ENCODE measurements around the gene WWOX. TPM values are rescaled to one million over a fixed set of nuclear protein-coding genes. Genes with fewer than 3 reads are reported as not detected.

The WWOX gene
- total and polyA plus RNA-seq, 2 of the 4 experiments (the other 2 are of a cell fraction) = 2.7 to 5.4 TPM

- no peak for TF ChIP-seq NFE2L2 (IDR thresholded peaks at IDR 0.05; ENCODE audit: low read depth, low read length)
- no peak for TF ChIP-seq CHD1 (IDR thresholded peaks at IDR 0.05; ENCODE audit: low read depth, low read length)
- no peak for TF ChIP-seq RCOR1 (IDR thresholded peaks at IDR 0.05; ENCODE audit: insufficient replicate concordance, low read length)
- TF ChIP-seq, protein P1, sequence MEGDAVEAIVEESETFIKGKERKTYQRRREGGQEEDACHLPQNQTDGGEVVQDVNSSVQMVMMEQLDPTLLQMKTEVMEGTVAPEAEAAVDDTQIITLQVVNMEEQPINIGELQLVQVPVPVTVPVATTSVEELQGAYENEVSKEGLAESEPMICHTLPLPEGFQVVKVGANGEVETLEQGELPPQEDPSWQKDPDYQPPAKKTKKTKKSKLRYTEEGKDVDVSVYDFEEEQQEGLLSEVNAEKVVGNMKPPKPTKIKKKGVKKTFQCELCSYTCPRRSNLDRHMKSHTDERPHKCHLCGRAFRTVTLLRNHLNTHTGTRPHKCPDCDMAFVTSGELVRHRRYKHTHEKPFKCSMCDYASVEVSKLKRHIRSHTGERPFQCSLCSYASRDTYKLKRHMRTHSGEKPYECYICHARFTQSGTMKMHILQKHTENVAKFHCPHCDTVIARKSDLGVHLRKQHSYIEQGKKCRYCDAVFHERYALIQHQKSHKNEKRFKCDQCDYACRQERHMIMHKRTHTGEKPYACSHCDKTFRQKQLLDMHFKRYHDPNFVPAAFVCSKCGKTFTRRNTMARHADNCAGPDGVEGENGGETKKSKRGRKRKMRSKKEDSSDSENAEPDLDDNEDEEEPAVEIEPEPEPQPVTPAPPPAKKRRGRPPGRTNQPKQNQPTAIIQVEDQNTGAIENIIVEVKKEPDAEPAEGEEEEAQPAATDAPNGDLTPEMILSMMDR (conservative IDR thresholded peaks at IDR 0.05; ENCODE audit: low read depth, low read length) = no peak
- no peak for TF ChIP-seq CEBPB (IDR thresholded peaks at IDR 0.05; ENCODE audit: low read depth, low read length)
- TF ChIP-seq FOS (IDR thresholded peaks at IDR 0.05; ENCODE audit: low read depth, low read length) = no peak
- TF ChIP-seq MAZ (IDR thresholded peaks at IDR 0.05; ENCODE audit: borderline replicate concordance, low read depth, low read length) = no peak
- TF ChIP-seq, protein P2, sequence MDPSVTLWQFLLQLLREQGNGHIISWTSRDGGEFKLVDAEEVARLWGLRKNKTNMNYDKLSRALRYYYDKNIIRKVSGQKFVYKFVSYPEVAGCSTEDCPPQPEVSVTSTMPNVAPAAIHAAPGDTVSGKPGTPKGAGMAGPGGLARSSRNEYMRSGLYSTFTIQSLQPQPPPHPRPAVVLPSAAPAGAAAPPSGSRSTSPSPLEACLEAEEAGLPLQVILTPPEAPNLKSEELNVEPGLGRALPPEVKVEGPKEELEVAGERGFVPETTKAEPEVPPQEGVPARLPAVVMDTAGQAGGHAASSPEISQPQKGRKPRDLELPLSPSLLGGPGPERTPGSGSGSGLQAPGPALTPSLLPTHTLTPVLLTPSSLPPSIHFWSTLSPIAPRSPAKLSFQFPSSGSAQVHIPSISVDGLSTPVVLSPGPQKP (IDR thresholded peaks at IDR 0.05; ENCODE audit: borderline replicate concordance, low read depth, low read length) = no peak
- TF ChIP-seq POLR2A (IDR thresholded peaks at IDR 0.05; ENCODE audit: low read depth, low read length) = no peak
- Histone ChIP-seq H3K9me3 (ENCODE audit: control insufficient read depth, insufficient read depth, low read length) (peaks cover 9% of the 10 kb centered on the region), H3K79me1 (ENCODE audit: low read depth in 1 of 2, low read length in 2 of 2) (no peaks in the 10 kb centered on the region), H3K36me3 (ENCODE audit: control insufficient read depth, insufficient read depth, low read length) (no peaks in the 10 kb centered on the region), H4K20me1 (ENCODE audit: insufficient read depth, low read length) (no peaks in the 10 kb centered on the region), H3K27ac (ENCODE audit: insufficient read depth, low read length) (no peak overlapping the region), H3K4me2 (ENCODE audit: low read depth, low read length) (no peak overlapping the region), H3K4ac (ENCODE audit: low read depth, low read length) (no peak overlapping the region), H2AK5ac (ENCODE audit: low read depth, low read length) (no peak overlapping the region), H3K18ac (ENCODE audit: low read depth, low read length) (no peak overlapping the region), H2BK15ac (ENCODE audit: low read depth, low read length) (no peak overlapping the region), H2BK20ac (ENCODE audit: low read depth, low read length) (no peak overlapping the region), H3K4me1 (ENCODE audit: control insufficient read depth, insufficient read depth, low read length) (no peaks in the 10 kb centered on the region), H2BK120ac (ENCODE audit: low read depth, low read length) (no peak overlapping the region), H4K5ac (ENCODE audit: low read depth, low read length) (no peak overlapping the region), H4K91ac (ENCODE audit: insufficient read depth, low read depth, low read length) (no peak overlapping the region), H3K56ac (ENCODE audit: extremely low read depth, insufficient read depth, low read length) (no peak overlapping the region), H3K9ac (ENCODE audit: low read depth, low read length) (no peak overlapping the region), H3K9me1 (ENCODE audit: insufficient read depth, low read length) (no peaks in the 10 kb centered on the region), H3K23ac (ENCODE audit: low read depth, low read length) (no peak overlapping the region), H3K27me3 (ENCODE audit: control insufficient read depth, insufficient read depth, low read length) (no peaks in the 10 kb centered on the region), H3K14ac (replicated peaks; ENCODE audit: low read depth, low read length) (no peak overlapping the region), H2BK5ac (ENCODE audit: low read depth, low read length, poor library complexity, severe bottlenecking) (no peak overlapping the region), H2AK9ac (replicated peaks; ENCODE audit: low read depth, low read length, poor library complexity) (no peak overlapping the region), H2AFZ (replicated peaks; ENCODE audit: low read length, poor library complexity) (no peak overlapping the region), H4K8ac (ENCODE audit: low read depth in 2 of 2, low read length in 2 of 2) (no peak overlapping the region), H3K4me3 (ENCODE audit: insufficient read depth, low read depth, low read length) (no peak overlapping the region)
- DNase-seq (no peak), ATAC-seq (ENCODE audit: low read depth) (no peak)
- no TSS peak for BruUV-seq (replicated peaks)
- dilution Hi-C loops (cut with HindIII; ENCODE audit: low sequenced_read_pairs, unreplicated experiment) = no loop called here
- intact Hi-C loops (cut with micrococcal nuclease) = no loop called here
- in situ Hi-C loops (cut with MboI; ENCODE audit: low sequenced_read_pairs) = no loop called here
- POLR2A ChIA-PET (ENCODE audit: unreplicated experiment) = no interaction called here
- CTCF ChIA-PET = no interaction called here
- 47% methylated on average over 3 of the region's 5 CpGs; no CpG with 5 or more reads in 1 of the 2 experiments for WGBS, 2 experiments (ENCODE audit: extremely low coverage in 2 of 2, insufficient read length in 1 of 2)
These were observed 796.2 kb downstream of the WWOX start for GRCh38 chr16:78895681-78896080.
